Prostate gland (tissue), 2 donors: ENCODE results near the gene PGA4.
"Not testable (repeated sequence)": the region's sequence is repeated elsewhere in the genome, so short reads cannot be mapped to it uniquely, and the experiment has no call there.

Experiments
- CTCF ChIP-seq, 4 experiments: fragments of 200-600 bp in 2 of 4; fragments of 450-650 bp in 2 of 4; sonication (generic) in 2 of 4; IDR thresholded peaks; 1 replicate in 3 of 4; 2 replicates in 1 of 4; pipeline ENCODE4 v1.5.1; 2016 to 2019; ENCODE audit warnings: antibody characterized with exemption in 4 of 4, mild to moderate bottlenecking in 2 of 4, moderate library complexity in 2 of 4
- POLR2AphosphoS5 ChIP-seq: sonication (generic); formaldehyde crosslinking; IDR thresholded peaks from one replicate; pipeline ENCODE4 v1.6.1; 2017; ENCODE audit warnings: antibody characterized with exemption

- TF ChIP-seq POLR2AphosphoS5; CTCF (IDR thresholded peaks at IDR 0.05): not testable (repeated sequence)
Measured at GRCh38 chr11:61248071-61248470, 25.9 kb downstream of the PGA4 start.
